T-helper 9 cell (primary cell): ENCODE measurements around the gene GID4.
"Not testable (repeated sequence)": the region's sequence is repeated elsewhere in the genome, so short reads cannot be mapped to it uniquely, and the experiment has no call there.

Experiments used
- DNase-seq: peaks from one replicate; pipeline ENCODE4 v3.0.0-alpha.2; 2020
- total RNA-seq, 2 donors: gene quantifications; one replicate each; lab custom pipeline; 2026; lab: John Stamatoyannopoulos, UW

GID4 gene
- total RNA-seq, result 9.9 to 19.4 reads per million in 2 donors

DNA sequence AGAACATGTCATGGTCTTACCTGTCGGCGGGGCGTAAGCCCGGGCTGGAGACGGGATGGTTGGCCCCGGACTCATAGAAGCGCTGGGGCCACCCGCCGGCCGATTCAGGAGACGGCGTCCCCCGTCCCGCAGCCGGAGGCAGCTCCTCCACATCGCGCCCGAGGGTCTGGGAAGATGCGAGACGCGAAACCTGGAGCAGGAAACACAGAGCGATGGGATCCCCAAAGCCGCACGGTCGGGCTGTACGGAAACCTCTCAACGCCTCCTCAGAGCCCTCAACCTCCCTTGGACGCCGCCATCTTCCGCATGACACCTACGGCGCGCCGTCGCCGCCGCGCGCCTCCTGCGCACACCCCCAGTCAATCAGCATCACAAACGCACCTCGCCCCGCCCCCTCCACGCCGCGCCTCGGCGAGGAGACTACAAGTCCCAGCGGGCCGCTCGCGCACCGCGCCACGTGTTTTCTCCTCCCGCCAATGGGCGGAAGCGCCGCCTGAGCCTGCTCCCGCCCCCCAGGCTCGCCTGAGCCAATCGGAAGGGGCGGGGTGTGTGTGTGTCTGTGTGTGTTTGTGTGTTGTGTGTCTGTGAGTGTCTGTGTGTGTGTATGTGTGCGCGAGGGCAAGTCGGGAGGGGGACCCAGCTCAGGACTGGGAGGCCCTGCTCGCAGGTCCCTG is at the start of gene GID4, which contains the start of gene ATPAF2:
Gene GID4 (plus strand): TSS at position 548 of the 674 bp plus-strand sequence. CDS start 57 bp downstream, at position 605.
Gene ATPAF2 (minus strand): TSS at position 308 of the 674 bp plus-strand sequence. CDS start 155 bp downstream, at position 153.
- DNase-seq, result peak; percentile 99

DNA sequence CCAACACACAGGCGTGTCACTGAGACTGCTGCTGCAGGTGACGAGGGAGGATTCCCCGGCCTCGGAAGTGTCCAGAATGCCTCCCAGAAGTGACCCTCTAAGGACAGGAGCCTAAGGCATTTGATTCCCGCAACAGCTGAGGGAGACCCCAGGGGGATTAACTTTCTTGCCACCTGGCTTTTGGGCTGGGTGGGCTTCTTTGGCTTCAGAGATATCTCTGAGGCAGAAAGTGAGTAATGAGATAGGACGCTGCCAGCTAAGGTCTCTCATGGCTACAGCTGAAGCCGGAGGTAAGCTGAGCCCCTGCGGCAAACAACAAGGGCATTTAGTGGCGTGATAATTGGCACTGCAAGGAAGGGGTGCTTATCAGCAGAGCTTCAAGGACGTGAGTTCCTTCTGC is 49.6 kb upstream of the GID4 start:
- no peak for DNase-seq

DNA sequence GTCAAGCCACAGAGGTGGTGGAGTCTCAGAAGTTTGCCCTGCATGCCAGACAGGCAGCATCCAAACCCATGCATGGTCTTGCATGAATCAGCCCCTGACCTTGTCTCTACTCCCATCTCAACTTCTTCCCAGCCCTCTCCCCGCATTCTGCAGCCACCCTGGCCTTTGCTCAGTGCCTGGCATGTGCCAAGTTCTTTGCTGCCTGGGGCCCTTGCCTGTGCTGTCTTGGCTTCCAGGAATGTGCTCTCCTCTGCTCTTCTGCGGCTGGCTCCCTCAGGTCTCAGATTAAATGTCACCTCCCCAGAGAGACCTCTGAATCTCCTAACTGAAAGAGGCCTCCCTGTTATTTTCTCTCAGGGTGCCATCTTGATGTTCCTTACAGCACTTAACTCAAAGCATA is 48.9 kb upstream of the GID4 start:
- DNase-seq, result no peak

DNA sequence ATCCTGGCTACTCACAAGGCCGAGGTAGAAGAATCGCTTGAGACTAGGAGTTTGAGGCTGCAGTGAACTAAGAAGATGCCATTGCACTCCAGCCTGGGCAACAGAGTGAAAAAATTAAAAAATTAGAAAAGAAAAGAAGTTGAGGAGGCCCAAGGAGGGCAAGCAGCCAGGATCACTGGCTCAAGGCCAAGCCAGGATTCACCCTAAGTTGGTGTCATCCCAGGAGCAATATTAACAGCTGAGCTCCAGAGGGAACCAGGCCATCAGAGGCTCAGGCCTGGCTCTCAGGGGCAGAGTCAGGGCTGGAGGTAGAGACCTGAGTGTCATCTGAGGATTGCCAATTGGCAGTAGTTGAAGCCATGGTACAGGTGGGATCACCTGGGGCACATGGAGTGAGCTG is 45.8 kb upstream of the GID4 start:
- no peak for DNase-seq

DNA sequence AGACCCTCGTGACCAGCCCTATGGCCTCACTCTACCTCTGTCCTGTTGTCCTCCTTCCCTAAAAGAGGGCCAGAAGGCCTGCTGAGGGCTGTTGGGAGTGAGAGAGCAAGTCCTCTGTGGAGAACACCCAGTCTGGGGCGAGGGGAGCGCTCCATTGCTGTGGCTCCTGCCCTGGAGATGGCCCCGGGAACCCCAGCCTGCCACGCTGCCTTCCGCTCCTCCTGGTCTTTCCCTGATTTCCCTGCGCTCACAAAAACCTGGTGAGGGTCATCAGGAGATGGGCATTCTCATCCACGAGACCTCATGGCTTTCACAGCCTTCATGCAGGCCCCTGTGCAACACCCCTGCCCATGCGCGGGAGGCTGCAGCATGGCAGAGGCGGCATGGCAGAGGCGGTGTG is 45.4 kb upstream of the GID4 start:
- DNase-seq, result no peak

DNA sequence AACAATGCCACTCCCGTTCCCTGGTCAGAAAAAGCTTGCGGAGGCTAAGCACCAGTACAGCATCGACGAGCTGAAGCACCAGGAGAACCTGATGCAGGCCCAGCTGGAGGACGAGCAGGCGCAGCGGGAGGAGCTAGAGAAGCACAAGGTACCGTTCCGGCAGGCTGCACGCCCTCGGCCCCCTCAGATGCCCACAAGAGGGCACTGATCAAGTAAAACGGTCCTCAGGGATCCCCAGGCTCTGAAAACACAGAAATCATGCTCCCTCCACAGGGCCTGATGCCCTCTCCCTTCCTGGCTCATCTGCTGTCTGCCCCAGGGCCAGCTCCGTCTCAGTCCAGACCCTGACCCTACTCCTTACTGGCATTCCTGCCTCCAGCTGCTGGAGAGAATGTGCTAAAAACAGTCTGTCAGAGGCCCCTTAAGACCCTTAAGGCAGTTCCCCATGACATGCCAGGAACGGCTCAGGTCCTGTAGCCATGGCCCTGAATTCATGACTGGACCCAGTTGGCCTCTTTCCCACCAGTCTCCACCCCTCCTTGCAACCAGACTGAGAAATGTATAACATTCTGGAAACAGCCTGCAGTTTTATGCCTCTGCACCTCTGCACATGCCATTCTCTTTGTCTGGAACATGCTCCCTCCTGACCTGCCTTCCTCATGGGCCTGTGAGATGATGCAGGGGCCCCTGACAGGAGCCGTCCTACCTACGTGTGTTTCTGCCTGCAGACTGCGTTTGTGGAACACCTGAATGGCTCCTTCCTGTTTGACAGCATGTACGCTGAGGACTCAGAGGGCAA is 44.7 kb upstream of the GID4 start:
- no peak for DNase-seq

DNA sequence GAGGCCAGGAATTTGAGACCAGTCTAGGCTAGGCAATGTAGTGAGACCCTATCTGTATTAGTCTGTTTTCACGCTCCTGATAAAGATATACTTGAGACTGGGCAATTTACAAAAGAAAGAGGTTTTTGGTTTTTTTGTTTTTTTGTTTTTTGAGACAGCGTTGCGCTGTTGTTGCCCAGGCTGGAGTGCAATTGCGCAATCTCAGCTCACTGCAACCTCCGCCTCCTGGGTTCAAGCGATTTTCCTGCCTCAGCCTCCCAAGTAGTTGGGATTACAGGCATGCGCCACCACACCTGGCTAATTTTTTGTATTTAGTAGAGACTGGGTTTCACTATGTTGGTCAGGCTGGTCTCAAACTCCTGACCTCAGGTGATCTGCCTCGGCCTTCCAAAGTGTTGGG is 43.3 kb upstream of the GID4 start:
- DNase-seq, result not testable (repeated sequence)

DNA sequence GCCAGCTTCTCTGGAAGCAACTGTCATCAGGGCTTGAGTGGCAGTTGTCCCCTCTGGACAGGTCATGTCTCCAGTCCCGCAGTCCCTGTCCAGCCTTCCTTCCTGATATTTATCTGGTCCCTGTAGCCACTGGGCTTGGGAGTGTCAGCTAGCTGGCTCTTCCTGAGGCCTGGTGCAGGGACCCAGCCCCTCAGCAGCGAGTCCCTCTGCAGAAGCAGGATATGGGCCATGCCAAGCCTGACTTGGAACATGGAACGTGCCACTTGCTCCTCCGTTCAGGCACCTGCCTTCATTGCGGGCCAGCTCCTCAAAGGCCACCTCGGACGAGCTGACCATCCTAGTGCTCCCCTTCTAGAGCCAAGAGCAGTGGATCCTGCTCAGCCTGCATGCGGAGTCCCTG is 40.3 kb upstream of the GID4 start:
- no peak for DNase-seq

DNA sequence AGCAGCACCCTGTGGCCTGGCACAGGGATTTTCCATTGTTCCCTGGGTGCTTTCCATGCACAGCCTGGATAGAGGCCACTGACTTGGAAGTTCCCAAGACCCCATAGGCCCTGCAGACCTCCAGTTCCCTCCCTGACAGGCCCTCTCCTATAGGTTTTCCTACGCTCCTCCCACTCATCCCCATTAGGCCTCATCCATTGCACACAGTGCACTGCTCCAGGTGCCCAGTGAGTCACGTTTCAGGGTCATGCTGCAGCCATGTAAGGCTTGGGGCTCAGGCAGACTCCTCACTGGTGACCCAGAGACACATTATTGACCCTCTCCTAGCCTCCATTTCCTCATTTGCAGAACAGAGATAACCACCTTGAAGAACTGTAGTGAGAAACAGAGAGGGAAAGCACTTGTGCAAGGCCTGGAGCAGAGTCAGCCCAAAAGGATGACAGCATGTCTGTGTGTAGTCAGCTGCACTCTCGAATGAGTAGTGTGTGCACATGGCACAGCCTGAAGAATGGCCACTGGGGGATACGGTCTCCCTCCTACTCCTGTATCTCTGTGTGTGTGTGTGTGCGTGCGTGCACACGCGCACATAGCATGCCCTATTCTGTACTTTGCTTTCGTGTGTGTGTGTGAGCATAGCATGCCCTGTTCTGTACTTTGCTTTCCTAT is 39.7 kb upstream of the GID4 start:
- DNase-seq, result no peak

DNA sequence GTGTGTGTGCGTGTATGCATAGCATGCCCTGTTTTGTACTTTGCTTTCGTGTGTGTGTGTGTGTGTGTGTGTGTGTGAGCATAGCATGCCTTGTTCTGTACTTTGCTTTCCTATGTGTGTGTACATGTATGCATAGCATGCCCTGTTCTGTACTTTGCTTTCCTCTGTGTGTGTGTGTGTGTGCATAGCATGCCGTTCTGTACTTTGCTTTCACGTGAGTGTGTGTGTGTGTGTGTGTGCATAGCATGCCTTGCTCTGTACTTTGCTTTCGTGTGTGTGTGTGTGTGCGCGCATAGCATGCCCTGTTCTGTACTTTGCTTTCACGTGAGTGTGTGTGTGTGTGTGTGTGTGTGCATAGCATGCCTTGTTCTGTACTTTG is 39.2 kb upstream of the GID4 start:
- no peak for DNase-seq

DNA sequence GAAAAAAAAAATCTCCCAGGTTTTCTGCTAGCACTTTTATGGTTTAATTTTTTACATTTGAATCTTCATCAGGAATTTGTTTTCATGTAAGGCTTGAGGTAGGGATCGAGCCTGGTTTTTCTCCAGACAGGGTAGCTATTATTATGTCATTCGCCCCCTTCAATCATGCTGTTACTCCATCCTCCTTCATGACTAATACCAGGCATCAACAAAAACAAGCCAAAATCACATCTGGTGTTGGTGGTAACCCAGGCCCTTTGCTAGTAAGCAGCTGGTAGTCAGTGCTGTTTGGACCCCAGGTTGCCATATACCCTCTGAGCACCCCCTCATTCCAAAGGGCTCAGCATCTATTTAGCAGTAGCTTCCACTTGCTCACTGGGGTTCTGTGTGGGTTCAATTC is 37.0 kb upstream of the GID4 start:
- no peak for DNase-seq

DNA sequence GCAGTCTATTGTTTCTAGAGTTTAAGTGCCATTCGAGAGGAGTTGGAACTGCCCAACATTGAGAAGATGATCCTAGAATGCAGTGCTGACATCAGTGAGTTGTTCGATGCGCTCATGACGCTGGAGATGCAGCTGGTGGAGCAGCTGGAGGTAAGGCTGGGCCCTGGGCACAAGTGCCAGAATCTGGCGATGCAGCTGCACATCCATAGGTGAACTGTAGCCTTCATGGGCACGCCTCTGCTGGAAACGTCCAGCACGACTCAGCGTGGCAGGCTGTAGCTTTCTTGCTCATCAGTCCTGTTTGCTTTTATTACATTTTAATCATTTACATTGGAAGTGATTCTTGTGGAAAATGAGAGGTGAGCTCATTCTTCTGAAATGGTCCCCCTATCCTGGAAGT is 34.9 kb upstream of the GID4 start:
- no peak for DNase-seq

DNA sequence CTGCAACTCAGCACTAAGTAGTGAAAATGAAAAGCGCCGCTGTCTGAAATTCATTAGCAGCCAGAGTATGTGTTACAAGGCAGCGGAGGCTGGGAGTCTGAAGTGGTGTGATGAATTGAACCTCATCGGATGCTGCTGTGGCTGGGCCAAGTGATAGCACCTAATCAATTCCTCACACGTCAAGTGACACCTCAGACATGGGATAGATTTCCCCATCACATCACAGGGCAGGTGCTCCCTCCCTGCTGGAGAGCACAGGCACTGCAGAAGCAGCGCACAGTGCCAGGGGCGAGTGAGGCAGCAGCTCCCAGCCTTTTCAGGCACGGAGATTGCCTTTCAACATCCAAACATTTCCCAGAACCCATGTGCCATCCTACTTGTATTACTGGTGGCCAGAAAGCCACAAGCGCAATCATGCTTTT is 34.3 kb upstream of the GID4 start:
- no peak for DNase-seq

DNA sequence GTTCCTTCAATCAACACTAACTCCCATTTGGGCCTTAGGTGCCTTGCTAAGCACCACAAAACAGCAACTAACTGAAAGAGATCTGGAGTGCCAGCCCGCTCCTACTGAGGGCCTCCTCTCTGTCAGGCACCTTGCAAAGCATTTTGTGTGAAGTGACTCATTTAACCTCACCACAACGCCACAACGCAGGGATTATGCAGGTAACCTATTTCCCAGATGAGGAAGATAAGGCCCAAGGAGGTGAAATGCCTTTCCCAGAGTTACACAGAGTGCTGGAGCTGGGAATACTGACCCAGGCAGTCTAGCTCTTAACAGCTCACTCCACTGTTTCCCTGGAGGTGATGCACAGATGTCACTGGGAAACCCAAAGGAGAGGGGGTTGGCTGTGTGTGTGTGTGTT is 33.7 kb upstream of the GID4 start:
- DNase-seq, result no peak

DNA sequence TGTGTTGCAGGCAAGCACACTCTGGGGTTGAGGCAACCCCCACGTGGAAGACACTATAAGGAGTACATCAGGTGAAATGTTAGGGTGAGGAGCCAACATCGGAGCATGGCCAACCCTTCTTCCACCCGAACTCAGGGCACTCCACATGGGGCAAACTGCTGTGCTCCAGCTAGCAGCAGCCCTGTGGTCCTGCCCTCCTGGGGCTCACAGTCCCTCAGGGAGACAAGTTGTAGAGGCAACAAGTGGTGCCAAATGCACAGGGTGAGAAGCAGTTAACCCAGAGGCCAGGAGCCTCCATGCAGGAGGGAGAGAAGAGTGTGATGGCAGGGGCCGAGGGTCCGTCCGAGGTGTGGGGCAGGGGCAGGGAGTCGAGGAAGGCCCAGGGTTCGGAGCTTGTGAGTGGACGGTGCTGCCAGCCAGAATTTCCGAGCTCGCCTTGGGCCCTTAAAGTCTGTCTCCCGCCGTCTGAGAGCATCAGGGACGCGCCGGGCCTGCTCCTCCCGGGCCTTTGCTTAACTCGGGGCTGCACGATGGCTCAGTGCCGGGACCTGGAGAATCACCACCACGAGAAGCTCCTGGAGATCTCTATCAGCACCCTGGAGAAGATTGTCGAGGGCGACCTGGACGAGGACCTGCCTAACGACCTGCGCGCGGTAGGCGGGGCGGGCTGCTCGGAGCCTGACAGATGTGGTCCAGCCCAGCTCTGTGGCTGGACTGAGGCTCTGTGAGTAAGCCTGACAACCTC is 32.5 kb upstream of the GID4 start:
- DNase-seq, result no peak

DNA sequence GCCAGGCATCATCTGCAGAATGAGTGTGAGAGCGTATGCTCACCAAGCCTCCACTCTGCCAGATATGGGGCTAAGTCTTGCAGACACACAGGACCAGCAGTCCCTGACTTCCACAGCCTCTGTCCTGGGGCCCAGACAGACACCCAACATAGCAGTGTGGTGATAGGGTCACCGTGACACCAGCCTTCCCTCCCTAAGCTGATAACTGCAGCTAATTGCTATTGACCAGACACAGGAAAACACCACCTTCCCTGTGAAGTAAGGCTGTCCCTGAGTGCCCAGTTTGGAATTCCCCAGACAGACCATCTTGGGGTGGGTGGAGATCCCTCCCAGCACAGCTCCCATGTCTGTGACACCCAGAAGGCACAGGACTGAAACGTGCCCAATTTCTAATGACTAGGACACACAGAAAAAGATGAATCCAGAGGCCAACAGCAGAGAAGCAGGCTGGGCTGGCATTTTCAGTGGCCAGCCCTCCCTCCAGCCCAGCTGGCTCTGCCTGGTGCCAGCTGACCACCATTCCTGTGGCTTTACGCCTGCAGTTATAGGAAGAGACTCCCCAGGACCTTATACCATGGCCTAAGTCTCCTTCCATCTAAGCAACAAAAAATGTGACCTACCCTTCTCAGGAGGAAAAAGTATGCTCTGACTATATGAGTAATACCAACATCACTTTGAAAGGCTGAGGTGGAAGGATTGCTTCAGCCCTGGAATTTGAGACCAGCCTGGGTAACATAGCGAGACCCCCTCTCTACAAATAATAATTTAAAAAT is 30.5 kb upstream of the GID4 start:
- no peak for DNase-seq

DNA sequence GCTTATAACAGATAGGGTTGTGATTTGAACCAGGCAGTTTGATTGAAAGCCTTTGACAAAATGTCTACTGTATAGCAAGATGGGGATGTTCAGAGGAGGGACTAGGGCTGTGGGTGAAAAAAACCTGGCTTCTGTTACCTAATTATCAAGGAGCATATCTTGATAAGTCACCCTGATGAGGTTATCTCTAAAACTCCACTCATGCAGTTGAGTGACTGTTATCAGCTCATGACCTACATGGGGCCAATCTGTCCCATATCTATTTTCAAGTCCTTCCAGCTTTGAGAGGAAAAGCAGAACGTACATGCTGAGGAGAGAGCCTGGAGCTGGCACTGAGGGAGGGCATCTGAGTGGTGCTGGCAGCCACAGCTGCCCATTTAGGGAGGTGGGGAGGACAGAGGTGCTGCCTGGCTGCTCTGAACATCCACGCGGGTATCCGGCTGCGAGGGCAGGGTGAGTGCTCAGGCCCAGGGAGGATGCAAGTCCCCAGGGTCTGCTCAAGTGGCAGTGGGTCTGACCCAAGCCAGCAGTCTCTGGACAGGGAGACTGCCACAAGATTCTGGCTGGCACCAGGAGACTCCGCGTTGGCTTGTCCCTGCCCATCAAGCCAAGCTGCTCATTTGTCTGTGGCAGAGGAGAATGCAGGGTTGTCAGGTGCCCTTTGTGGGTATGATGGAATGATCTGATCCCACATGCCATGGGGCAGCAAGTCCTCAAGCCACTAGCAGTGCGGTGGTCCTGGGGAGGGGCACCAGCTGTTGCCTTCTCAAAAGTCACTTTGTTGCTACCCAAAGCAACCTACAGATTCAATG is 29.4 kb upstream of the GID4 start:
- no peak for DNase-seq

DNA sequence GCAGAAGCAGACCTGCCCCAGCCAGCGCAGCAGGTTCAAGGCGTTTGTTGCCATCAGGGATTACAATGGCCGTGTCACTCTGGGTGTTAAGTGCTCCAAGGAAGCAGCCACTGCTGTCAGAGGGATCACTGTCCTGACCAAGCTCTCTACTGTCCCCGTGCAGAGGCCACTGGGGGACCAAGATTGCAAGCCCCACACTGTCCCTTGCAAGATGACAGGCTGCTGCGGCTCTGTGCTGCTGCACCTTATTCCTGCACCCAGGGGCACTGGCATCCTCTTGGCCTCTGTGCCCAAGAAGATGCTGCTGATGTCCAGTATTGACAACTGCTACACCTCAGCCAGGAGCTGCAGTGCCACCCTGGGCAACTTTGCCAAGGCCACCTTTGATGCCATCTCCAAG is 27.9 kb upstream of the GID4 start:
- no peak for DNase-seq

DNA sequence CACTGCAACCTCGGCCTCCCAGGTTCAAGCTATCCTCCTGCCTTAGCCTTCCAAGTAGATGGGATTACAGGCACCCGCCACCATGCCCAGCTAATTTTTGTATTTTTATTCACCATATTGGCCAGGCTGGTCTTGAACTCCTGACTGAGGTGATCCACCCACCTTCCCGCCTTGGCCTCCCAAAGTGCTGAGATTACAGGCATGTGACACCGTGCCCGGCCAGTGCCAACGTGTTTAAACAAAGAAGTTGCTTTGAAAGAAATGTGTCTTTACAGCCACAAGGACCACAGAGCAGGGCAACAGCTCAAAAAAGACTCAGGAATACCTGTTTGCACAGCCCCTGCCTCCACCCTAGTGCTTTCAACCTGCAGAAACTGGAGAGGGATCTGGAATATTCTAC is 25.2 kb upstream of the GID4 start:
- no peak for DNase-seq

DNA sequence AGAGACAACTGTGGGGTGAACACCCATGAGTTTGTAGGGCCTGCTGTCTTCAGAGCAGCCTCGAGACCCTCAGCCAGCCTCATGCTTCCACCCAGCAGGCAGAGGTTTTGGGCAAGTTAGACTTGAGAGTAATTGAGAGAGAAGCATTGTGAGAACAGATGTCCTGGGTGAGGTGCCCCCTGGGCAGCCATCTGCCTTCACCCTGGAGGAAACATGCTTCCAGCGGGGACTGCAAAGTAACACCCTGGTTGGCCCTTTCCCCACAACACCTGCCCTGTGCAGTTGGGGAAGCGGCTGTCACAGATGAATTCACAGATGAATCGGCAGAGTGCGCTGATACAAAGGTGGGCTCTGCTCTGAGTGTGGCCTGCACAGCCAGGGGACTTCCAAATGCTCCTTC is 23.6 kb upstream of the GID4 start:
- no peak for DNase-seq

DNA sequence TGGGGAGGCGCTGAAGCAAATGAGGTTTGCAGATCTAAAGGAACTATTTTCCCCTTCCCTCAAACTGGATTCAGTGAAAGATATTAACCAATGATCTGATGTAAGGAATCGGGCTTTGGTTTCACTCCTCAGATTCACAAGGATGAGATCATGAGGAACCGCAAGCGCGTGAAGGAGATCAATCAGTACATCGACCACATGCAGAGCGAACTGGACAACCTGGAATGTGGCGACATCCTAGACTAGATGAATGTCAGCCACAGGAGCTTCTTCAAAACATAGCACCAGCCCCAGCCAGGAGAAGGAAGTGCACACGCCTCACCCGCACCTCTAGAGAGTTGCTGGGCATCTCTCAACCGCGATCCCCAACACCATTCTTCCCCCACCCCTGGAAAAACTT is 22.8 kb upstream of the GID4 start:
- no peak for DNase-seq
